Mesothelial cell of epicardium (in vitro differentiated cells): ENCODE data around the gene PIGA. TPM values are rescaled to one million over a fixed set of nuclear protein-coding genes. Genes with fewer than 3 reads are reported as not detected.
"Not testable (repeated sequence)": the region's sequence is repeated elsewhere in the genome, so short reads cannot be mapped to it uniquely, and the experiment has no call there.

ENCODE experiments used
- DNase-seq, 2 experiments: peaks; one replicate each; pipeline ENCODE4 v3.0.0; 2021; ENCODE audit warnings: low spot score in 2 of 2; ENCODE audit not compliant: unreplicated experiment in 2 of 2
- H3K27ac Mint-ChIP-seq: 2 replicates; pipeline ENCODE4 v1.8.0; 2021; ENCODE audit warnings: mixed read lengths
- H3K27me3 Mint-ChIP-seq: 2 replicates; pipeline ENCODE4 v1.8.0; 2021; ENCODE audit warnings: low read depth, mixed read lengths
- H3K36me3 Mint-ChIP-seq: 2 replicates; pipeline ENCODE4 v1.8.0; 2021; ENCODE audit warnings: mixed read lengths
- H3K4me1 Mint-ChIP-seq: 2 replicates; pipeline ENCODE4 v1.8.0; 2021; ENCODE audit warnings: mixed read lengths
- H3K4me3 Mint-ChIP-seq: 2 replicates; pipeline ENCODE4 v1.8.0; 2021; ENCODE audit warnings: mild to moderate bottlenecking, moderate library complexity, mixed read lengths
- H3K9me3 Mint-ChIP-seq: 2 replicates; pipeline ENCODE4 v1.8.0; 2021; ENCODE audit warnings: mixed read lengths
- CTCF ChIP-seq: fragments of 200-600 bp; sonication (generic); IDR thresholded peaks from one replicate; pipeline ENCODE4 v1.5.0; 2021; ENCODE audit warnings: antibody characterized with exemption; ENCODE audit not compliant: unreplicated experiment
- total RNA-seq: library from RNA; stranded (reverse); gene quantifications from 3 replicates; pipeline ENCODE4 v1.2.1, GENCODE V29; 2021

The PIGA gene
- total RNA-seq, 1 donor from 2014 or later = 16.6 TPM

DNA sequence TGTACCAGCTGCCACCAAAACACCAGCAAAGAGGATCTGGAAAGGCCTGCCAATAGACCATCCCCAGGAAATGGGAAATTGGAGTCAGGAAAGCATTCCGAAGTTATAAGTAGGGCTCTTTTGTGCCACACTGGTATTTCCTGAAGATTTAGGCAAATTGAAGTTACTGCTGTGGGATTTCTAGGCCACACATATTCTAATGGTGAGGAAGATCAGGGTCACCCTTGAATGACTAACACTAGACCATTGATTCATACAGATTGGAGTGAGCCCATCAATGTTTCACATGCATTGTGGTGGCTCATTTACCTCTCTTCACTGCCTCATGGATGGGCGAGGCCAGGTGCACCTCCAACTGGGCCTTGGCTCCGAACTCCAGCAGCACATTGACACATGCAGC is 42.5 kb downstream of the PIGA start:
- Mint-ChIP-seq H3K27ac (no peak overlapping the region), H3K4me3 (no peak overlapping the region), H3K27me3 (no peaks in the 10 kb centered on the region), H3K9me3 (peaks cover 9% of the 10 kb centered on the region), H3K4me1 (no peaks in the 10 kb centered on the region), H3K36me3 (no peaks in the 10 kb centered on the region)
- no peak for DNase-seq
- no peak for TF ChIP-seq CTCF

DNA sequence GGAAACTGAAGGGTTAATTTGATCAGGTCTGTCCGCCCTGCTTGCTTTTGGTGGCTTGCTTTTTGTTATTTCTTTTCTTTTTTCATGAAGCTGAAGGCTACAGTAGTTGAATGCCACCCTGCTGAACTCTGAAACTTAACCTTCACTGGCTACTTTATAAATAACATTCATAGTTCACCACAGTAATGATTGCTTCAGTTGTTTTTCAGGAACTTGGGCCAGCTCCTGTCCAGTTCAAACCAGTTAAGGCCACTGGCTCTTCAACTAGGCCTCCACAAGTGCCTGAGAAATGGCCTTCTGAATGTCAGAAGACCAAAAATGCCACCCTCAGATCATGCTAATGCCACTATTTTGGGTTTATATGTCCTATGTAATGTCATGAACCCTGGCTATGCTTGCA is 57.7 kb downstream of the PIGA start:
- no peaks in the 10 kb centered on the region for H3K27me3 Mint-ChIP-seq
- TF ChIP-seq CTCF = no peak
- H3K27ac Mint-ChIP-seq = no peak overlapping the region
- H3K36me3 Mint-ChIP-seq = no peaks in the 10 kb centered on the region
- H3K4me1 Mint-ChIP-seq = no peaks in the 10 kb centered on the region
- no peak for DNase-seq
- no peak overlapping the region for H3K4me3 Mint-ChIP-seq
- peaks cover 31% of the 10 kb centered on the region for H3K9me3 Mint-ChIP-seq

DNA sequence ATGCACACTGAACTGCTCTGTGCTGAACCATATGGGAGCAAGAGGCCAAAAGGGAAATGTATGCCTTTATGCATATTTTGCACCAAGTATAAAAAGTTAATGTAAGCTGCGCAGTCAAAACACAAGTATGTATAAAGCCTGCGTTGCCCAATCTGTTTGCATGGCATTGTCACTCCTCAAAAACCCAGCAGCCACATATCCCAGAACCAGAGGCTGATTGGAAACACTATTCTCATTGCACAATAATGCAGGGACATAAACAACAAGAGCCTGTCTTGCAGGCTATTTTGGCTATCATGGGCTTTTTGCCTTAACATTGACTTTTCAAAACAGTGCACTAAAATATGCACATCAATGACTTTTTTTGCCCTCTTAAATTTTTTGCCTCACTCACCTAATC is 60.4 kb downstream of the PIGA start:
- no peak for TF ChIP-seq CTCF
- no peak for DNase-seq
- Mint-ChIP-seq H3K36me3 (no peaks in the 10 kb centered on the region), H3K27ac (no peak overlapping the region), H3K4me1 (peaks cover 5% of the 10 kb centered on the region), H3K27me3 (no peaks in the 10 kb centered on the region), H3K9me3 (peaks cover 21% of the 10 kb centered on the region), H3K4me3 (no peak overlapping the region)

GRCh38 chrX:15273275-15273674 is 62.0 kb downstream of the PIGA start:
- not testable (repeated sequence) for H3K4me3 Mint-ChIP-seq, H3K36me3 Mint-ChIP-seq, H3K4me1 Mint-ChIP-seq, H3K27ac Mint-ChIP-seq, DNase-seq, H3K27me3 Mint-ChIP-seq
- peaks cover 14% of the 10 kb centered on the region for H3K9me3 Mint-ChIP-seq

DNA sequence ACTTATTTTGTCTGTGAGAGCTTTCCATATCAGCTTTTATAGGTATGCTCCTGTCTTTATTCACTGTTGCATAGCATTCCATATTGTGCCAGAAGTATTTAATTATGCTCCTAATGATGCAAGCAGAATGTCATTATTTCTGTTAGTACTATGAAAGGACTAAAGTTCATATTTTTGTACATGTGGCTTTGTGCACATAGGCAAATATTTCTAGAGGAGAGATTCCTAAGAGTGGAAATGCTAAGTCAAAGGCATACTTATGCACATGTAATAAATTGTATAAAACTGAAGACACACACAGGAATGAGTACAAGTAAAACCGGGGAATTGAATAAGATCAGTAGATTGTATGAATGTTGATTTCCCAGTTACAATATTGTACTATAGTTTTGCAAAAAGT is 63.6 kb downstream of the PIGA start:
- Mint-ChIP-seq H3K4me3 (no peak overlapping the region), H3K36me3 (no peaks in the 10 kb centered on the region), H3K9me3 (peaks cover 17% of the 10 kb centered on the region), H3K4me1 (peaks cover 8% of the 10 kb centered on the region), H3K27me3 (no peaks in the 10 kb centered on the region), H3K27ac (no peak overlapping the region)
- no peak for DNase-seq
- TF ChIP-seq CTCF = no peak

GRCh38 chrX:15269618-15270521 is 65.5 kb downstream of the PIGA start, which contains the start of gene ASB9:
Gene ASB9 (minus strand): TSS chrX:15270083. CDS start chrX:15269874, 209 bp downstream.
- Mint-ChIP-seq H3K4me1 (peaks cover 8% of the 10 kb centered on the region), H3K9me3 (peaks cover 20% of the 10 kb centered on the region), H3K27ac (peak within 1 kb of the TSS; percentile 64), H3K4me3 (peak within 1 kb of the TSS; percentile 46), H3K36me3 (no peaks in the 10 kb centered on the region), H3K27me3 (no peaks in the 10 kb centered on the region)
- no peak for TF ChIP-seq CTCF
- DNase-seq = peak in 1 of 2 experiments; percentile 37
